SKM-1 (cell line): ENCODE data around the gene CHST15.

Experiments used
- DNase-seq: peaks from one replicate; lab custom pipeline; 2025; ENCODE audit not compliant: unreplicated experiment; lab: John Stamatoyannopoulos, UW

CHST15 gene

GRCh38 chr10:124002391-124003069, 90.9 kb downstream of the CHST15 start:
- no peak for DNase-seq

GRCh38 chr10:124001391-124002148, 91.8 kb downstream of the CHST15 start:
- no peak for DNase-seq

GRCh38 chr10:124000792-124001201, 92.6 kb downstream of the CHST15 start:
- no peak for DNase-seq

- DNase-seq: no peak
Measured at GRCh38 chr10:123999956-124000615, 93.3 kb downstream of the CHST15 start.

GRCh38 chr10:123999261-123999660, 94.1 kb downstream of the CHST15 start:
- no peak for DNase-seq

- no peak for DNase-seq
Measured at GRCh38 chr10:123998197-123999141, 94.9 kb downstream of the CHST15 start.

GRCh38 chr10:123997486-123998196, 95.8 kb downstream of the CHST15 start:
- DNase-seq: no peak

GRCh38 chr10:123997013-123997412, 96.4 kb downstream of the CHST15 start:
- no peak for DNase-seq

GRCh38 chr10:123996302-123996701, 97.1 kb downstream of the CHST15 start:
- DNase-seq: no peak

- DNase-seq: no peak
Measured at GRCh38 chr10:123995461-123996131, 97.8 kb downstream of the CHST15 start.

GRCh38 chr10:123995082-123995460, 98.3 kb downstream of the CHST15 start:
- no peak for DNase-seq

GRCh38 chr10:123994417-123995081, 98.8 kb downstream of the CHST15 start:
- peak; percentile 55 for DNase-seq

- no peak for DNase-seq
Measured at GRCh38 chr10:123993534-123994416, 99.6 kb downstream of the CHST15 start.

- no peak for DNase-seq
Measured at GRCh38 chr10:123991611-123992570, 101.5 kb downstream of the CHST15 start.

- no peak for DNase-seq
Measured at GRCh38 chr10:123990889-123991288, 102.5 kb downstream of the CHST15 start.

GRCh38 chr10:123988694-123989093, 104.7 kb downstream of the CHST15 start:
- DNase-seq: no peak

GRCh38 chr10:123986736-123987135, 106.7 kb downstream of the CHST15 start:
- no peak for DNase-seq
